ENCODE data around the gene GRIK2. TPM values are rescaled to one million over a fixed set of nuclear protein-coding genes. Genes with fewer than 3 reads are reported as not detected.

Gene GRIK2
- total RNA-seq, 1 experiment from 2014 or later, result 0.70 TPM

GRCh38 chr6:101477436-101477835, 83.9 kb downstream of the GRIK2 start:
- Histone ChIP-seq H2BK20ac (ENCODE audit: low read depth, low read length, poor library complexity, severe bottlenecking) (no peak overlapping the region), H3K79me2 (ENCODE audit: insufficient read depth, low read length) (no peaks in the 10 kb centered on the region), H3K14ac (ENCODE audit: insufficient read depth, low read length) (no peak overlapping the region), H3K23me2 (ENCODE audit: insufficient read length, low read depth, low read length, poor library complexity, severe bottlenecking) (no peaks in the 10 kb centered on the region), H3K27me3 (ENCODE audit: insufficient read depth, low read length) (no peaks in the 10 kb centered on the region), H3K4ac (ENCODE audit: low read depth, low read length) (no peak overlapping the region), H3K9ac (ENCODE audit: extremely low read depth, insufficient read length, low read length) (no peak overlapping the region), H3K18ac (ENCODE audit: insufficient read length, low read depth, low read length) (no peak overlapping the region), H2BK5ac (ENCODE audit: insufficient read length, low read length) (no peak overlapping the region), H3K23ac (ENCODE audit: insufficient read length, low read depth, low read length) (no peak overlapping the region), H2BK15ac (ENCODE audit: low read depth, low read length) (no peak overlapping the region), H2AK5ac (ENCODE audit: insufficient read length, low read length) (no peak overlapping the region), H3K56ac (ENCODE audit: insufficient read length, low read depth, low read length) (no peak overlapping the region), H3K4me1 (ENCODE audit: insufficient read depth, low read length) (no peaks in the 10 kb centered on the region), H4K5ac (ENCODE audit: insufficient read length, low read depth, low read length) (no peak overlapping the region), H3K4me2 (ENCODE audit: insufficient read depth, insufficient read length, low read length) (no peak overlapping the region), H3T11ph (ENCODE audit: low read length) (no peak overlapping the region), H4K91ac (ENCODE audit: insufficient read length, low read depth, low read length) (no peak overlapping the region), H4K20me1 (ENCODE audit: control insufficient read depth, insufficient read depth, insufficient read length) (no peaks in the 10 kb centered on the region), H3K27ac (ENCODE audit: insufficient read length, low read depth, low read length) (no peak overlapping the region), H2BK120ac (ENCODE audit: low read depth, low read length, poor library complexity, severe bottlenecking) (no peak overlapping the region), H2BK12ac (ENCODE audit: insufficient read length, low read depth, low read length) (no peak overlapping the region), H2AFZ (ENCODE audit: low read length) (no peak overlapping the region), H4K8ac (replicated peaks; ENCODE audit: insufficient read length, low read depth, low read length) (no peak overlapping the region), H3K79me1 (ENCODE audit: insufficient read depth, low read depth, low read length, poor library complexity, severe bottlenecking) (no peaks in the 10 kb centered on the region), H3K9me3 (ENCODE audit: control insufficient read depth, low read depth, low read length) (no peaks in the 10 kb centered on the region)
- 0 out of 4 replicates have a peak, but pooled peaks cover 0 to 2% of the 10 kb centered on the region in 2 experiments for H3K4me1 Mint-ChIP-seq
- H3K27ac Mint-ChIP-seq, result no peak overlapping the region
- no peak for DNase-seq
- no peaks in the 10 kb centered on the region for H3K36me3 Mint-ChIP-seq (ENCODE audit: insufficient read depth in 1 of 3, low read depth in 3 of 3)
- no CpG with 5 or more reads among the region's 2 CpGs for WGBS (ENCODE audit: extremely low coverage, insufficient read length, low lambda C conversion rate)
- no peak overlapping the region for H3K4me3 Mint-ChIP-seq
- TF ChIP-seq CTCF (conservative IDR thresholded peaks at IDR 0.05), result no peak
- H3K27me3 Mint-ChIP-seq (ENCODE audit: low read depth), result no peaks in the 10 kb centered on the region
- H3K9me3 Mint-ChIP-seq, result no peaks in the 10 kb centered on the region

All from H9 (cell line).